OCI-LY7 (cell line): Measurements from ENCODE around the gene CCL13. TPM values are rescaled to one million over a fixed set of nuclear protein-coding genes. Genes with fewer than 3 reads are reported as not detected.
A peak's percentile ranks its signal among the peaks of the same experiment; 100 is the strongest.

Experiments
- BruUV-seq: library from RNA; stranded (reverse); fragments of 400-500 nt; replicated peaks from 2 replicates; lab custom pipeline; 2021; lab: Mats Ljungman, UMichigan
- CTCF ChIA-PET: fragments of 300-600 bp; sonication (Branson Sonifier 250); formaldehyde crosslinking; loops from one replicate; lab custom pipeline; 2022; ENCODE audit warnings: antibody characterized with exemption; ENCODE audit not compliant: unreplicated experiment; lab: Charles Lee
- POLR2A ChIA-PET: fragments of 300-600 bp; sonication (Branson Sonifier 250); formaldehyde crosslinking; loops from one replicate; lab custom pipeline; 2022; ENCODE audit warnings: antibody characterized with exemption; lab: Charles Lee
- DNase-seq: peaks from one replicate; pipeline ENCODE4 v3.0.0-alpha.2; 2015; ENCODE audit warnings: low spot score
- H2AFZ ChIP-seq: fragments of 200-600 bp; sonication (generic), shearing (Covaris generic); 2 replicates; pipeline ENCODE4 v1.6.1; 2014; ENCODE audit warnings: mild to moderate bottlenecking, antibody characterized with exemption, low read length, moderate library complexity
- H3K27ac ChIP-seq: fragments of 200-600 bp; sonication (generic); 2 replicates; pipeline ENCODE4 v1.5.1; 2014; ENCODE audit warnings: mixed run types, low read depth, mild to moderate bottlenecking, moderate library complexity, low read length, inconsistent platforms; ENCODE audit not compliant: poor library complexity, severe bottlenecking
- H3K36me3 ChIP-seq: fragments of 200-600 bp; sonication (generic); 2 replicates; pipeline ENCODE4 v1.6.1; 2014; ENCODE audit warnings: mild to moderate bottlenecking, antibody characterized with exemption, low read length, moderate library complexity, mixed read lengths; ENCODE audit not compliant: insufficient read depth
- H3K4me1 ChIP-seq: fragments of 200-600 bp; sonication (generic); 2 replicates; pipeline ENCODE4 v1.5.1; 2014; ENCODE audit warnings: mild to moderate bottlenecking, low read length; ENCODE audit not compliant: insufficient read depth, poor library complexity, severe bottlenecking
- H3K4me2 ChIP-seq: fragments of 200-600 bp; sonication (generic); 2 replicates; pipeline ENCODE4 v1.6.1; 2014; ENCODE audit warnings: mild to moderate bottlenecking, low read length
- H3K4me3 ChIP-seq: fragments of 200-600 bp; sonication (generic); 2 replicates; pipeline ENCODE4 v1.5.1; 2014; ENCODE audit warnings: mild to moderate bottlenecking, low read depth, low read length; ENCODE audit not compliant: poor library complexity, severe bottlenecking
- H3K79me2 ChIP-seq: fragments of 200-600 bp; sonication (generic); 2 replicates; pipeline ENCODE4 v1.6.1; 2016; ENCODE audit warnings: low read depth, mild to moderate bottlenecking, low read length, moderate library complexity, mixed read lengths; ENCODE audit not compliant: insufficient read depth
- H3K9me2 ChIP-seq: fragments of 200-600 bp; sonication (generic); 2 replicates; pipeline ENCODE4 v1.6.1; 2016; ENCODE audit warnings: mild to moderate bottlenecking, low read length, mixed read lengths; ENCODE audit not compliant: insufficient read depth
- H3K9me3 ChIP-seq: fragments of 200-600 bp; sonication (generic); 2 replicates; pipeline ENCODE4 v1.6.1; 2014; ENCODE audit warnings: mild to moderate bottlenecking, mixed run types, low read length, mixed read lengths
- H4K20me1 ChIP-seq: fragments of 200-600 bp; sonication (generic); 2 replicates; pipeline ENCODE4 v1.6.1; 2014; ENCODE audit warnings: mild to moderate bottlenecking, antibody characterized with exemption, low read length, moderate library complexity, mixed read lengths; ENCODE audit not compliant: insufficient read depth
- EZH2phosphoT487 ChIP-seq: fragments of 200-600 bp; sonication (generic); IDR thresholded peaks from 2 replicates; pipeline ENCODE4 v1.6.1; 2018; ENCODE audit warnings: low read depth, borderline replicate concordance, mild to moderate bottlenecking, mixed run types, antibody characterized with exemption, low read length, moderate library complexity, mixed read lengths
- intact Hi-C: fragments of 100-400 bp; cut with micrococcal nuclease; formaldehyde crosslinking; loops from one replicate; pipeline ENCODE4 v1.10.0; 2022; ENCODE audit not compliant: unreplicated experiment
- total RNA-seq, 2 experiments: library from RNA; depleted of rRNA in 1 of 2; stranded (reverse); fragments of >200 nt in 1 of 2; shearing (Covaris generic) in 1 of 2; gene quantifications; 2 replicates each; pipeline ENCODE4 v1.2.3, GENCODE V29; 2014 to 2022
- TF ChIP-seq, protein P1 (sequence below): fragments of 200-600 bp; sonication (generic); conservative IDR thresholded peaks from 2 replicates; pipeline ENCODE4 v1.5.1; 2014; ENCODE audit warnings: mild to moderate bottlenecking, antibody characterized with exemption, low read length, moderate library complexity, mixed read lengths

The CCL13 gene
- total RNA-seq, 2 experiments from 2014 or later, result not detected

DNA sequence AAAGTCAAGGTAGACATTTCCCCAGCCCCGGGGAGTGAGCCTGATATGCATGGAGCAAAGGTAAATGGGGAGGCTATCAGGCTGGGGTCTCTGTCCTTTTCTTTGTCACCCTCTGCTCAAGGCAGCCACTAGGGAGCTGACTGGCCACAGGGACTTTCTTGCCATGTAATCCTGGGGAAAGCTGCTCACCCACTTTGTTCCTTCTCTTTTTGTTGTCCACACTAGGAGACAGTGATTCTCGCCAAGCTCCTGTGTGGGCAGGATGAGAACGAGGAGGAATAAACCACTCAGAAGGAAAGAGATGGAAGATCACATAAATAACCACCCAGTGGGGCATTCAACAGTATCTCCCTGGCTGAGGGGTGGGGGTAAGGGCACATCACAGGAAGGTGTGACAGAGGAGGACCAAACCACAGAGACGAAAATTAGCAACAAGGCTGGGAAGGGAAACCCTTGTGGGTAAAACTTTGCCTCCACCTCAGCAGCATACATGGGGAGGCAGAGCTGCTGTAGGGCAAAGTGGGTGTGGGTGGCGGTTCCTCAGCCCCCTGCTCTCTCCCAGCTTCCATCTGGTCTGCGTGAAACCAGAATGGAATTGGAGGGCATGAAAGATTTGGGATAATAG, 33.0 kb downstream of the CCL13 start:
- no peaks in the 10 kb centered on the region for H3K9me2 ChIP-seq
- no peaks in the 10 kb centered on the region for H4K20me1 ChIP-seq
- TF ChIP-seq EZH2phosphoT487, result no peak
- TF ChIP-seq, protein P1, sequence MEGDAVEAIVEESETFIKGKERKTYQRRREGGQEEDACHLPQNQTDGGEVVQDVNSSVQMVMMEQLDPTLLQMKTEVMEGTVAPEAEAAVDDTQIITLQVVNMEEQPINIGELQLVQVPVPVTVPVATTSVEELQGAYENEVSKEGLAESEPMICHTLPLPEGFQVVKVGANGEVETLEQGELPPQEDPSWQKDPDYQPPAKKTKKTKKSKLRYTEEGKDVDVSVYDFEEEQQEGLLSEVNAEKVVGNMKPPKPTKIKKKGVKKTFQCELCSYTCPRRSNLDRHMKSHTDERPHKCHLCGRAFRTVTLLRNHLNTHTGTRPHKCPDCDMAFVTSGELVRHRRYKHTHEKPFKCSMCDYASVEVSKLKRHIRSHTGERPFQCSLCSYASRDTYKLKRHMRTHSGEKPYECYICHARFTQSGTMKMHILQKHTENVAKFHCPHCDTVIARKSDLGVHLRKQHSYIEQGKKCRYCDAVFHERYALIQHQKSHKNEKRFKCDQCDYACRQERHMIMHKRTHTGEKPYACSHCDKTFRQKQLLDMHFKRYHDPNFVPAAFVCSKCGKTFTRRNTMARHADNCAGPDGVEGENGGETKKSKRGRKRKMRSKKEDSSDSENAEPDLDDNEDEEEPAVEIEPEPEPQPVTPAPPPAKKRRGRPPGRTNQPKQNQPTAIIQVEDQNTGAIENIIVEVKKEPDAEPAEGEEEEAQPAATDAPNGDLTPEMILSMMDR, result no peak
- no peaks in the 10 kb centered on the region for H3K36me3 ChIP-seq
- intact Hi-C loops, result no loop called here
- ChIA-PET POLR2A (interaction anchor here (1.2 to 2.3 kb wide), 2 partner anchors 10 to 28 kb away, joined by 4 to 10 read pairs; no protein-coding TSS in a partner anchor), CTCF (interaction anchor here (0.9 to 1.7 kb wide), 2 partner anchors 10 to 27 kb away, joined by 3 to 7 read pairs; no protein-coding TSS in a partner anchor)
- peak; percentile 32 for DNase-seq
- no peak overlapping the region for H3K4me3 ChIP-seq
- peak overlapping the region; percentile 76 for H2AFZ ChIP-seq
- peaks cover 83% of the 10 kb centered on the region for H3K4me1 ChIP-seq
- H3K9me3 ChIP-seq, result no peaks in the 10 kb centered on the region
- H3K4me2 ChIP-seq, result peak overlapping the region; percentile 46
- H3K27ac ChIP-seq, result no peak overlapping the region
- H3K79me2 ChIP-seq, result no peaks in the 10 kb centered on the region
- no TSS peak for BruUV-seq

DNA sequence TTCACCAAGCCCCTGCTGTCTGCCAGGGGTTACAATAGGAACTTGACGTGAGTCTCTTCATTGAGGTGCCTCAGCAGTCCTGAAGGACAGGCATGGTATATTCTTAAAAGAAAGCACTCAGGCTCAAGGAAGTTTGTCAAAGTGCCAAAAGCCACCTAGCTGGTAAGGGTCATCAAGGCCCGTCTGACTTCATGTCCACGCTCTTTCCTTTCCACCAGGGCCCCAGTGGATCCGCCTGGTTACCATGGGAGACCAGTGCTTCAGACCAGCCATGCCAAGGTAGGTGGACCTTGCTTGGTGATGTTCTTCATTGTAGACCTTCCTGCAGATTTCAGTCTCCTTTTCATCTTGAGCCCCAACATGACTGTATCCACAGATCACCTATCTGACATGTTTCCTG, 34.4 kb downstream of the CCL13 start:
- no peak overlapping the region for H3K4me3 ChIP-seq
- no TSS peak for BruUV-seq
- no peak for DNase-seq
- TF ChIP-seq, protein P1, result no peak
- no peak for TF ChIP-seq EZH2phosphoT487
- no peak overlapping the region for H3K27ac ChIP-seq
- H3K9me3 ChIP-seq, result no peaks in the 10 kb centered on the region
- POLR2A ChIA-PET, result no interaction called here
- peak overlapping the region; percentile 53 for H3K4me2 ChIP-seq
- H2AFZ ChIP-seq, result peak overlapping the region; percentile 33; the same call in 1 of the 2 replicates
- CTCF ChIA-PET, result interaction anchor here (1.7 kb wide), 1 partner anchor 9 kb away, joined by 7 read pairs; no protein-coding TSS in a partner anchor
- H3K9me2 ChIP-seq, result no peaks in the 10 kb centered on the region
- H3K36me3 ChIP-seq, result no peaks in the 10 kb centered on the region
- no peaks in the 10 kb centered on the region for H4K20me1 ChIP-seq
- peaks cover 85% of the 10 kb centered on the region for H3K4me1 ChIP-seq
- intact Hi-C loops, result no loop called here
- no peaks in the 10 kb centered on the region for H3K79me2 ChIP-seq

DNA sequence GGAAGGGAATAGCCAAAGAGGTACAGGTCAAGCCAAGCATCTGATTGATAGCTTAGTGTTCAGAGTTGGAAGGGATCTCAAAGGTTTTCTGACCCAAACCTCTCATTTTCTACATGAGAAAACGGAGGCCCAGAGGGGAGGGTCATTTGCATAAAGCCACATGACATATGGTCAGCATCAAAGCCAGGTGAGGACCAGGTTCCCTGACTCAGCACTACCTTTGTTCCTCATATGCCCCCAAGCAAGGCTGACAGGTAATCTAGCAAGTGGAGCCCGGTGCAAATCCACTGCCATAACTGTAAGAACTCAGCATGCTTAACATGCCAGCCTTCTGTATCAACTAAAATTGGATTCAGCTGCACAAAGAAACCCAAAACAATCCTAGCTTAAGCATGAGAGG, 35.0 kb downstream of the CCL13 start:
- intact Hi-C loops, result no loop called here
- BruUV-seq, result no TSS peak
- DNase-seq, result peak; percentile 34

More for the DNA sequence above, 35.0 kb downstream of the CCL13 start:
- no peaks in the 10 kb centered on the region for H3K79me2 ChIP-seq
- H3K4me2 ChIP-seq, result peak overlapping the region; percentile 53
- H4K20me1 ChIP-seq, result no peaks in the 10 kb centered on the region
- H3K4me1 ChIP-seq, result peaks cover 90% of the 10 kb centered on the region
- CTCF ChIA-PET, result no interaction called here
- H2AFZ ChIP-seq, result peak overlapping the region; percentile 33; the same call in 1 of the 2 replicates
- H3K9me2 ChIP-seq, result no peaks in the 10 kb centered on the region
- H3K4me3 ChIP-seq, result no peak overlapping the region
- no peaks in the 10 kb centered on the region for H3K36me3 ChIP-seq
- no peak overlapping the region for H3K27ac ChIP-seq
- H3K9me3 ChIP-seq, result no peaks in the 10 kb centered on the region
- POLR2A ChIA-PET, result no interaction called here
- TF ChIP-seq EZH2phosphoT487, result no peak
- TF ChIP-seq, protein P1, result no peak
